Activated CD4-positive, alpha-beta T cell treated with anti-CD3 and anti-CD28 coated beads, Interleukin-2, amount 10 ng/mL, durations not matched to agents 7 days and 5 days (primary cell): ENCODE measurements around the gene CHST11. TPM values are rescaled to one million over a fixed set of nuclear protein-coding genes. Genes with fewer than 3 reads are reported as not detected.
A peak's percentile ranks its signal among the peaks of the same experiment; 100 is the strongest.

Source experiments
- CTCF ChIA-PET: fragments of 350-600 bp; sonication (Branson Sonifier 250); formaldehyde crosslinking; loops from one replicate; lab custom pipeline; 2021; ENCODE audit warnings: antibody characterized with exemption; lab: Charles Lee
- POLR2A ChIA-PET: fragments of 350-600 bp; sonication (Branson Sonifier 250); formaldehyde crosslinking; loops from one replicate; lab custom pipeline; 2021; ENCODE audit warnings: antibody characterized with exemption; lab: Charles Lee
- DNase-seq: peaks from one replicate; pipeline ENCODE4 v3.0.0-alpha.2; 2020
- H3K27ac Mint-ChIP-seq: one replicate; pipeline ENCODE4 v1.8.0; 2021; ENCODE audit warnings: mild to moderate bottlenecking, moderate library complexity, mixed read lengths
- H3K27me3 Mint-ChIP-seq: one replicate; pipeline ENCODE4 v1.8.0; 2021; ENCODE audit warnings: mixed read lengths
- H3K36me3 Mint-ChIP-seq: one replicate; pipeline ENCODE4 v1.8.0; 2021; ENCODE audit warnings: low read depth, mixed read lengths
- H3K4me1 Mint-ChIP-seq: one replicate; pipeline ENCODE4 v1.8.0; 2021; ENCODE audit warnings: mixed read lengths
- H3K4me3 Mint-ChIP-seq: one replicate; pipeline ENCODE4 v1.8.0; 2021; ENCODE audit warnings: mild to moderate bottlenecking, moderate library complexity, mixed read lengths
- H3K9me3 Mint-ChIP-seq: one replicate; pipeline ENCODE4 v1.8.0; 2021; ENCODE audit warnings: mixed read lengths
- total RNA-seq, 2 experiments: library from RNA; stranded (reverse); gene quantifications; one replicate each; pipeline ENCODE4 v1.2.3, GENCODE V29; 2021

Gene CHST11
- total RNA-seq, 2 experiments from 2014 or later = 56.4 to 56.6 TPM

DNA sequence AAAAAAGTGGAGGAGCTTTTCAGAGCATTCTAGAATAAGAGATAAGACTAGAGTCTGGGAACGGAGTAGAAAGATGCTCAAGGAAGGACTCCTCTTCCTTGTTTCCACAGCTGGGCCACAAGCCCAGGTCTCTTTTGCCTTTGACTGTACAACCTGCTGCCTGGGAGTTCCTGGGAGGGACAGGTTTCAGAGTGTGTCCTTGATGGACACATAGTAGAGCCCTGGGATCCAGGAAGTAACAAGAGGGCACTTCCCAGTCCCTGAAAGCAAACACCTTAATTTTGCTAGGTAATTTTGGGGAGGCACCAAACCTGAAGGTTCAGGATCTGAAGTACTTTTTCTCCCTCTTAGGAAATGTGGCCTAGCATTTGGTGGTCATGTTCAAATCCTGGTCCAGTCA, 44.4 kb downstream of the CHST11 start:
- DNase-seq = no peak
- no peak overlapping the region for H3K27ac Mint-ChIP-seq
- H3K4me1 Mint-ChIP-seq = peaks cover 89% of the 10 kb centered on the region
- ChIA-PET CTCF (interaction anchor here (0.6 to 1.4 kb wide), 6 partner anchors 9 to 376 kb away, joined by 3 to 5 read pairs (median 4); partner anchors contain the start of gene CHST11), POLR2A (interaction anchor here (1.0 kb wide), 1 partner anchor 44 kb away, joined by 5 read pairs; no protein-coding TSS in a partner anchor)
- no peaks in the 10 kb centered on the region for H3K9me3 Mint-ChIP-seq
- H3K4me3 Mint-ChIP-seq = no peak overlapping the region
- peaks cover 30% of the 10 kb centered on the region for H3K36me3 Mint-ChIP-seq
- no peaks in the 10 kb centered on the region for H3K27me3 Mint-ChIP-seq

DNA sequence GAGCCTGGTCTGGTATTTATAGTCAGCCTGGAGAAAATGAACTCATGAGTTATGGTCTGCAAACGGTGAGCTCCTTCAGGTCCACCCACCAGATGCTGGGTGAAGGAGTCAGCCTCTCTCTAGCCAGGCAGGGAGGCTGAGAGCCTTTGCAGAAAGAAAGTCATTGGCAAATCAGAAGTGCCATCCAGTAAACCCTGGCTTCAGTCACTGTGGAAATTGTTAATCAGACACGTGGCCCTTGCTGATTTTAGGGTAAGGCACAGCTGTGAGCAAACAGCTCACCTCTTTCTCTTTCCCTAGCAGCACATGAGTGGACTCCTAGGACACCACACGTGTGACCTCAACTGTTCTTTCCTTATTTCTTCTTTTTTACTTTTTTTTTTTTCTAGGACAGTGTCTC, 44.9 kb downstream of the CHST11 start:
- DNase-seq = no peak
- peaks cover 89% of the 10 kb centered on the region for H3K4me1 Mint-ChIP-seq
- no peak overlapping the region for H3K27ac Mint-ChIP-seq
- no peaks in the 10 kb centered on the region for H3K9me3 Mint-ChIP-seq
- H3K27me3 Mint-ChIP-seq = no peaks in the 10 kb centered on the region
- CTCF ChIA-PET = interaction anchor here (0.6 to 1.4 kb wide), 6 partner anchors 9 to 376 kb away, joined by 3 to 5 read pairs (median 4); partner anchors contain the start of gene CHST11
- POLR2A ChIA-PET = interaction anchor here (1.0 kb wide), 1 partner anchor 44 kb away, joined by 5 read pairs; no protein-coding TSS in a partner anchor
- peaks cover 31% of the 10 kb centered on the region for H3K36me3 Mint-ChIP-seq
- H3K4me3 Mint-ChIP-seq = no peak overlapping the region

DNA sequence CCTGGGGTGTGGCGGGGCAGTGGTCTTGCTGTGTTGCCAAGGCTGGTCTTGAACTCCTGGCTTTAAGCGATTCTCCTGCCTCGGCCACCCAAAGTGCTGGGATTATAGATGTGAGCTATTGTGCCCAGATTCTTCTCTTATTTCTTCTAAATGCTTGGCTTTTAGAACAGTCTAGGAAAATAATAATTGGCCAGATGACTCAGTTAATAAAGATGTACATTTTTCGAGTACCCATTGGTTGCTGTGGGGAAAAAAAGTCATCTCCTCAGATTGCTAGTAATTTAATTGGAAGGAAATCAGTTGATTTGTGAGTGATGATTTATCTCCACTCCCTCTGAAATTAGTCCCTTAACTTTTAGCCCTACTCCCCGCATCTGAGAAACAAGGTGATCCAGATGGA, 45.5 kb downstream of the CHST11 start:
- H3K27me3 Mint-ChIP-seq = no peaks in the 10 kb centered on the region
- peak overlapping the region; percentile 16 for H3K27ac Mint-ChIP-seq
- no peak for DNase-seq
- H3K4me3 Mint-ChIP-seq = no peak overlapping the region
- POLR2A ChIA-PET = interaction anchor here (1.0 kb wide), 1 partner anchor 45 kb away, joined by 5 read pairs; no protein-coding TSS in a partner anchor
- H3K4me1 Mint-ChIP-seq = peaks cover 85% of the 10 kb centered on the region
- peaks cover 32% of the 10 kb centered on the region for H3K36me3 Mint-ChIP-seq
- no peaks in the 10 kb centered on the region for H3K9me3 Mint-ChIP-seq
- CTCF ChIA-PET = interaction anchor here (0.5 to 1.5 kb wide), 6 partner anchors 8 to 539 kb away, joined by 3 to 5 read pairs (median 3); partner anchors contain the start of gene CHST11

DNA sequence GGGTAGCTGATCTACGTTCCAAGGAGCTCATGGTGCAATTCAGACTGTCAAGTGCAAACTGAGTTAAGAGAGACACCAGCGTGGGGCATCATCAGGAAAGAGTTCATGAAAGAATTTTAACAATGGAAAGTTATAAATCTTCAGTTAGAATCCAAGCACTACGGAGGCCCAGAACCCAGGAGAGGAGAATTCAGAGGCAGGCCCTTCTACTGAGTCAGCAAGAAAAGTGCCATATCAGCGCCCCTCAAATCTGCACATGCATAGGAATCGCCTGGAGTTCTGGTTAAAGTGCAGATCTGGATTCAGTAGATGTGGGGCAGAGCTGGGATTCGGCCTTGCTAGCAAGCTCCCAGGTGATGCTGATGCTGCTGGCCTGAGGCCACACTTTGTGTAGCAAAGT, 45.9 kb downstream of the CHST11 start:
- H3K27me3 Mint-ChIP-seq = no peaks in the 10 kb centered on the region
- ChIA-PET POLR2A (no interaction called here), CTCF (interaction anchor here (0.5 to 1.6 kb wide), 7 partner anchors 11 to 540 kb away, joined by 3 to 6 read pairs (median 3); partner anchors contain the start of gene CHST11)
- H3K4me3 Mint-ChIP-seq = no peak overlapping the region
- H3K4me1 Mint-ChIP-seq = peaks cover 84% of the 10 kb centered on the region
- no peaks in the 10 kb centered on the region for H3K9me3 Mint-ChIP-seq
- H3K27ac Mint-ChIP-seq = peak overlapping the region; percentile 16
- DNase-seq = no peak
- peaks cover 35% of the 10 kb centered on the region for H3K36me3 Mint-ChIP-seq

DNA sequence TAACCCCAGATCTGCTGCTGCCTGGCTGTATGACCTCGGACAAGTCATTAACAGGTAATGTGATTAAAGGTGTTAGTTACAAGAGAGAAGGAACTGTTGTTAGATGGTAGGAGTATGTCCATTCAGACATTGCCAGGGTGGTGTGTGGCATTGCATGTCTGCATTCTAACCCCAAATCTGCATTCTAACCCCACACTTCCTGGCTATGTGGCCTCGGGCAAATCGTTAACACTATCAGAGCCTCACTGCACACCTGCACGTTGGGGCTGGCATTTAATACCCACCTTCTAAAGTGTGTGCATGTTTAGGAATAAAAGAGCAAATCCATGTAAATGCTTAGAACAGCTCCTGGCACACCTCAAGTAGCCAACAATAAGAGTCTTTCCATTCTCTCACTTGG, 46.4 kb downstream of the CHST11 start:
- H3K27me3 Mint-ChIP-seq = no peaks in the 10 kb centered on the region
- no peak overlapping the region for H3K4me3 Mint-ChIP-seq

DNA sequence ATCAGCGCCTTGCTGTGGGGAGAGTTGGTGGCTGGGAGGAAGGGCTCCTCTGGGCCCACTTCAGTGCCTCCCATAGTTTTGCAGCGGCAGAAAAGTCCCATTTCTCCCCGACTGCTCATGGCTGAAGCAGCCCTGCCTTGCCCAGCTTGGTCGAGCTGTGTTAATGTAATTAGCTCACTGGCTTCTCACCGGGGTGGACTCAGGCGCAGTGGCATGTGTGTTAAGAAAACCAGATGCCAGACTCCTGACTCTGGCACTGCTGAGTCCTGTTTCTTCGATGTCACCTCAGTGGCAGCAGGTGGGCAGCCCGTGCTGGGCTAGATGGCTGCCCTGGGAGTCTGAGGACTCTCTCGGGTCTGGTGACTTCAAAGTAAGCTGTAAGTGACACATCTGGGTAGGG, 47.4 kb downstream of the CHST11 start:
- CTCF ChIA-PET = interaction anchor here (1.6 to 3.4 kb wide), 3 partner anchors 9 to 122 kb away, joined by 3 to 11 read pairs (median 3); no protein-coding TSS in a partner anchor
- H3K4me3 Mint-ChIP-seq = no peak overlapping the region

More for the DNA sequence above, 46.4 kb downstream of the CHST11 start:
- Mint-ChIP-seq H3K36me3 (peaks cover 40% of the 10 kb centered on the region), H3K27ac (no peak overlapping the region), H3K4me1 (peaks cover 86% of the 10 kb centered on the region), H3K9me3 (peaks cover 3% of the 10 kb centered on the region)
- POLR2A ChIA-PET = no interaction called here
- CTCF ChIA-PET = interaction anchor here (0.6 to 1.6 kb wide), 6 partner anchors 11 to 121 kb away, joined by 3 to 6 read pairs (median 3); no protein-coding TSS in a partner anchor
- no peak for DNase-seq

DNA sequence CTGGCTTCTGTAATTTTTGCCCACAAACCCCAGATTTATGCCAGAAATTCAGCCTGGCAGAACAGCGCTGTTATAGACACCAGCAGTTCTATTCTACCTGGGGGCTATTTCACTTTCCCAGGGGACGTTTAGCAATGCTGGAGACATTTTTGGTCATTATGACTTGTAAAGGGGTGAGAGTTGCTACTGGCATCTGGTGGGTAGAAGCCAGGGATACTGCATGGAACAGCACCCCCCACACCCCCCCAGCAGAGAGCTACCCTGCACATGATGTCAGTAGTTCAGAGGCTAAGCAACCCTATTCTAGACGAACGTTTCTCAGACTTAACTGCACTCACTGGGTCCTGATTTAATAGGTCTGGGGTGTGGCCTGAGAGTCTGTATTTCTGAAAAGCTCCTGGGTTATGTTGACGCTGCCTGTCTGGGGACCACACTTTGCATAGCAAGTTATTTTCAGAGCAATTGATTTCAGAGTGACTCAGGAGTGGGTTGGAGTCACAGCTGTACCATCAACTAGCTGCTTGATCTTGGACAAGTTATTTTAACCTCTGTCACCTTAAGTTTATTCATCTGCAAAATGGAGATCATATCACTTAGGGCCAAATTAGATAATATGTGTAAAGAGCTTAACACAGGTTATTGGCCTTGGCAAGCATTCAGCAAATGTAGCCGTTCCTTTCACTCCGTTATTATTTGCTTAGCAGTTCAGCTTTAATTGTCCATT, 48.5 kb downstream of the CHST11 start:
- Mint-ChIP-seq H3K36me3 (peaks cover 54% of the 10 kb centered on the region), H3K27me3 (no peaks in the 10 kb centered on the region), H3K4me1 (peaks cover 86% of the 10 kb centered on the region), H3K9me3 (peaks cover 12% of the 10 kb centered on the region), H3K4me3 (no peak overlapping the region), H3K27ac (no peak overlapping the region)
- ChIA-PET CTCF (interaction anchor here (1.6 to 3.4 kb wide), 2 partner anchors 11 to 12 kb away, joined by 3 to 11 read pairs; no protein-coding TSS in a partner anchor), POLR2A (no interaction called here)
- DNase-seq = no peak

More for the DNA sequence above, 47.4 kb downstream of the CHST11 start:
- no peak for DNase-seq
- Mint-ChIP-seq H3K27ac (peak overlapping the region; percentile 61), H3K4me1 (peaks cover 86% of the 10 kb centered on the region), H3K36me3 (peaks cover 46% of the 10 kb centered on the region), H3K27me3 (no peaks in the 10 kb centered on the region), H3K9me3 (peaks cover 10% of the 10 kb centered on the region)
- POLR2A ChIA-PET = interaction anchor here (0.6 kb wide), 1 partner anchor 216 kb away, joined by 6 read pairs; no protein-coding TSS in a partner anchor

DNA sequence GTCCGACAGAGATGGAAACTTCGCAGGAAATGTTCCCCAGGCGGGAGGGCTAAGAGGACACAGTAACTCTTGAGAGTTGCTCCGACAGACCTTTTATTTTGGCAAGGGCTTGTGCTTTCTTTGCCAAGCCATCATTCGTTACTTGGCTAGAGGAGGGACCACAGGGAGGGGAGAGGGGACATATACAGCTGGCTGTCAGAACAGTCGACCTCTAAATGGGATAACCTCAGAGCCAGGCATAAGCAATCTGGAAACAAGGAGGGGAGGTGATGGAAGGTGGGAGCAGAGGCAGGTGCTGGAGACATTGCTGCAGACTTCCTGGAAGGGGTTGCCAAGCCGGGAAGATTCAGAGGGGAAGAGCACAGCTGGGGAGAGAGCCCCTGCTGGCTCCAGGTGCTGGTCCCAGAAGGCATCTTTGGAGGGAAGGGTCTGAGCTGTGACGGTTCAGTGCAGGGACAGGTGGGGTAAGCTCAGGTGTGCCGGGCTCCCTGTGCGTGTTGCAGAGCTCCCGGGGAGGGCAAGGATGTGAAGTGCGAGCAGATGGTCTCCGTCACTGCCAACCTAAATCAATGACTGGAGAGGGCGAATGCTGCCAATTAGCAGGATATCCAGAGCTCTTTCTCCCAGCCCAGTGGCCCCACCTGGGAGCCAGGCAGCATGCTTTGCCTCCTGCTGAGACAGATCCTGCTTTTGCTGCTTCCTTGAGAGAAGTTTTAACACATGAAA, 50.1 kb downstream of the CHST11 start:
- H3K4me3 Mint-ChIP-seq = no peak overlapping the region
- POLR2A ChIA-PET = no interaction called here
- H3K27me3 Mint-ChIP-seq = no peaks in the 10 kb centered on the region
- H3K9me3 Mint-ChIP-seq = peaks cover 12% of the 10 kb centered on the region
- DNase-seq = no peak
- peaks cover 83% of the 10 kb centered on the region for H3K4me1 Mint-ChIP-seq
- H3K27ac Mint-ChIP-seq = no peak overlapping the region
- CTCF ChIA-PET = interaction anchor here (3.4 kb wide), 1 partner anchor 12 kb away, joined by 11 read pairs; no protein-coding TSS in a partner anchor
- H3K36me3 Mint-ChIP-seq = peaks cover 47% of the 10 kb centered on the region

DNA sequence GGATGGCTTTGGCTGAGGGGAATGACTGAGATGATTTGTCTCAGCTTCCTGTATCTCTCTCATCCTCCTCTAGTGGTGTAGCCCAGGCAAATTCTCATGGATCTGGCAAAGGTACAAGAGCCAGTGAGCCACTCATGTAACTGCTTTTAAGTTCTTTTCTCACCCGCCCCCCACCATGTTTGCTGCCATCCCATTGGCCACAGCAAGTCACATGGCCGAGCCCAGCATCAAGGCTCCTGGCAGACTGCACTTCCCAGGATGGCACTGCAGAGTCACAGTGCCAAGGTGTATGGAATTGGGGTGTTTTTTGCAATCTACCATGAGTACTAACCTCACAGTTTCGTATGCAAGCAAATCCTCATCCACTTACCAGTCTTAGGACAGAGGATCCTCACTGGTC, 50.9 kb downstream of the CHST11 start:
- Mint-ChIP-seq H3K9me3 (peaks cover 12% of the 10 kb centered on the region), H3K4me1 (peaks cover 79% of the 10 kb centered on the region), H3K27ac (no peak overlapping the region), H3K36me3 (peaks cover 49% of the 10 kb centered on the region), H3K27me3 (no peaks in the 10 kb centered on the region), H3K4me3 (no peak overlapping the region)
- POLR2A ChIA-PET = no interaction called here
- CTCF ChIA-PET = no interaction called here
- DNase-seq = no peak

DNA sequence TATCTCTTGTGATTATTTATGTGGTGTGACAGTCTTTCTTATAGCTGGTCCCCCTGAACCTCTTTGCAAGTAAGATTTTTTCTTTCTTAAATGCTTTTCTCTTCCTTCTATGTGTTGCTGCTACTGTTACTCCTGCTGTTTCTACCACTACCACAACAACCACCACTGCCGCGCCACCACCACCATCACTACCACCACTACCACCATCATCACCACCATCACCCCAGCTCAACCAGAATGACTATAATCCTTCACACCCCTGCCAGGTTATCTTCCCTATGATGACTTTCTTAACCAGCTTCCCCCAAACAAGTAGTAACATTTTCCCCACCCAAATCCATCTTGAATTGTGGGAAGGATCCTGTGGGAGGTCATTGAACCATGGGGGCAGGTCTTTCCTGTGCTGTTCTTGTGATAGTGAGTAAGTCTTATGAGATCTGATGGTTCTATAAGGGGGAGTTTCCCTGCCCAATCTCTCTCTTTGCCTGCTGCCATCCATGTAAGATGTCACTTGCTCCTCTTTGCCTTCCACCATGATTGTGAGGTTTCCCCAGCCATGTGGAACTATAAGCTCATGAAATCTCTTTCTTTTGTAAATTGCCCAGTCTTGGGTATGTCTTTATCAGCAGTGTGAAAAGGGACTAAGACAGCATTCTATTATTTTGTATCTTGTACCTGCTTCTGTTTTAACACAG, 52.2 kb downstream of the CHST11 start:
- Mint-ChIP-seq H3K36me3 (peaks cover 44% of the 10 kb centered on the region), H3K4me3 (no peak overlapping the region)
- POLR2A ChIA-PET = no interaction called here

DNA sequence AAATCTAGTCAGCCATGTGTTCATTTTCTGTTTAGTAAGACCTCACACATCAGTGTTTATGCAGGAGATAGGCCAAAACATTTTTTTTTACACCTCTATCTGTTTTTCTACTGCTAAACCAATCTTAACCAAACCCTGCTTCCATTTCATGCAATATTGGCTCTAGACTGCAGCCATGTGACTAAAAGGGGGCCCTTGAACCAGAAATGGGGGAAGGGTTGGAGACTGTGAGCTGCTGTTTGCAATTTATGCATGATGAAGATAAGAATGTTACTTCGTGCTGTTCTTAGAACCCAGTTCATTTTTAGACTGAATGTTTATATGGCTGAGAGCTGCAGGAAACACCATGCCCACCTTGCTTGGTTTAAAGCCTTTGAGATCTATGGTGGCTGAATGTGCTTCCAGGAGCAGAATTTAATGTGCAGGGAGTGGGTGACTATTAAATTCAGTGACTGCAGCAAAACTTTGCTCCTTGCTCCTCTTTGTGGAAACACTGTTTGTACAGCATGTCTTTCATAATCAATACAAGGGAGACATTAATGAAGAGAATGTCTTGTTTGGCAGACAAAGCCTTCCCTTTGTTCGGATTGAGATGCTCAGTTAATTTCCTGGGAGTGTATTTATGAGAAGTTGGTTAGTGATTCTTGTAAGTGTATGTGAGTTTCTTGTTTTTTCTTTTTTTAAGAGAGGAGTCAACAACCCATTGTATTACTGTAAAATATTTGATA, 53.6 kb downstream of the CHST11 start:
- POLR2A ChIA-PET = no interaction called here

More for the DNA sequence above, 52.2 kb downstream of the CHST11 start:
- no peak for DNase-seq
- CTCF ChIA-PET = interaction anchor here (0.5 to 0.8 kb wide), 2 partner anchors 16 to 22 kb away, joined by 3 read pairs; no protein-coding TSS in a partner anchor
- H3K4me1 Mint-ChIP-seq = peaks cover 72% of the 10 kb centered on the region
- H3K9me3 Mint-ChIP-seq = peaks cover 12% of the 10 kb centered on the region
- H3K27me3 Mint-ChIP-seq = no peaks in the 10 kb centered on the region
- peak overlapping the region; percentile 34 for H3K27ac Mint-ChIP-seq

More for the DNA sequence above, 53.6 kb downstream of the CHST11 start:
- Mint-ChIP-seq H3K27me3 (no peaks in the 10 kb centered on the region), H3K4me3 (no peak overlapping the region), H3K9me3 (peaks cover 12% of the 10 kb centered on the region), H3K27ac (peak overlapping the region; percentile 61), H3K36me3 (peaks cover 57% of the 10 kb centered on the region), H3K4me1 (peaks cover 69% of the 10 kb centered on the region)
- DNase-seq = no peak
- CTCF ChIA-PET = interaction anchor here (0.6 to 2.4 kb wide), 3 partner anchors 9 to 269 kb away, joined by 4 to 5 read pairs (median 4); no protein-coding TSS in a partner anchor
